RWPE1 (cell line): ENCODE results near the gene MED12L.
A peak's percentile ranks its signal among the peaks of the same experiment; 100 is the strongest.

Source experiments
- CTCF ChIA-PET: fragments of 350-600 bp; sonication (Branson Sonifier 250); formaldehyde crosslinking; extraction: SDS; loops from one replicate; lab custom pipeline; 2021; lab: Yijun Ruan, JAX
- POLR2A ChIA-PET: fragments of 400-600 bp; formaldehyde crosslinking; extraction: SDS; loops from one replicate; lab custom pipeline; 2020; ENCODE audit warnings: antibody characterized with exemption; ENCODE audit not compliant: low non-redundant PET; lab: Yijun Ruan, JAX
- DNase-seq: peaks from one replicate; pipeline ENCODE4 v3.0.0; 2012; ENCODE audit warnings: low spot score
- H3K27ac ChIP-seq: fragments of 450-650 bp; 2 replicates; pipeline ENCODE4 v1.5.1; 2017
- TF ChIP-seq, protein P1 (sequence below): fragments of 450-650 bp; conservative IDR thresholded peaks from 2 replicates; pipeline ENCODE4 v1.5.1; 2017; ENCODE audit warnings: low read depth, mild to moderate bottlenecking

Gene MED12L

DNA sequence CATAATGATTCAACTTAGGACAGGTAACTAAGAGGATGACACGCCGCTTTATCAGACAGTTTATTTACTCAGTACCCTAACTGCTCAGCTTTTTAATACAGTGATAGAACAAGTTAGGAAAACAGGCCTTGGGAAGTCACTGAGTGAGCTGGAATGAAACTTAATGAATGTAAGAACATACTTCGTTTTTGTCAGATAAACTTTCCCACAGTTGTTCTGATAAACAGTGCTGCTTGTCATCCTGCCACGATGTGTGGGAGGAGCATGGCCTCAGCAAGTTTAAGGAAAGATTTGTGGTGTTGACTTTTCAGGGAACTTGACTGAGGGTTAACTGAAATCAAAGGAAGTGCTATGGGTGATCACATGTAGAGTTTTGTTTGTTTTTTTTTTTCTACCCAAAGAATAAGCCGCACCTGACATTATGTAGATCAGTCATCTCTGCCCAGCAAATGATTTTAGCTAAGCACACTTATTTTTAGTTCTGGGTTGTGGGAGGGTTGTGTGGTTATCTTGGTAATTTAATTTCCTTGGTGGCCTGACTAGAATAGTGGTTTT lies 198.5 kb downstream of the MED12L start:
- CTCF ChIA-PET = interaction anchor here (0.7 to 1.0 kb wide), 2 partner anchors 128 to 494 kb away, joined by 4 to 5 read pairs; no protein-coding TSS in a partner anchor
- POLR2A ChIA-PET = no interaction called here
- no peak for DNase-seq
- H3K27ac ChIP-seq = no peak overlapping the region
- TF ChIP-seq, protein P1, sequence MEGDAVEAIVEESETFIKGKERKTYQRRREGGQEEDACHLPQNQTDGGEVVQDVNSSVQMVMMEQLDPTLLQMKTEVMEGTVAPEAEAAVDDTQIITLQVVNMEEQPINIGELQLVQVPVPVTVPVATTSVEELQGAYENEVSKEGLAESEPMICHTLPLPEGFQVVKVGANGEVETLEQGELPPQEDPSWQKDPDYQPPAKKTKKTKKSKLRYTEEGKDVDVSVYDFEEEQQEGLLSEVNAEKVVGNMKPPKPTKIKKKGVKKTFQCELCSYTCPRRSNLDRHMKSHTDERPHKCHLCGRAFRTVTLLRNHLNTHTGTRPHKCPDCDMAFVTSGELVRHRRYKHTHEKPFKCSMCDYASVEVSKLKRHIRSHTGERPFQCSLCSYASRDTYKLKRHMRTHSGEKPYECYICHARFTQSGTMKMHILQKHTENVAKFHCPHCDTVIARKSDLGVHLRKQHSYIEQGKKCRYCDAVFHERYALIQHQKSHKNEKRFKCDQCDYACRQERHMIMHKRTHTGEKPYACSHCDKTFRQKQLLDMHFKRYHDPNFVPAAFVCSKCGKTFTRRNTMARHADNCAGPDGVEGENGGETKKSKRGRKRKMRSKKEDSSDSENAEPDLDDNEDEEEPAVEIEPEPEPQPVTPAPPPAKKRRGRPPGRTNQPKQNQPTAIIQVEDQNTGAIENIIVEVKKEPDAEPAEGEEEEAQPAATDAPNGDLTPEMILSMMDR = no peak

DNA sequence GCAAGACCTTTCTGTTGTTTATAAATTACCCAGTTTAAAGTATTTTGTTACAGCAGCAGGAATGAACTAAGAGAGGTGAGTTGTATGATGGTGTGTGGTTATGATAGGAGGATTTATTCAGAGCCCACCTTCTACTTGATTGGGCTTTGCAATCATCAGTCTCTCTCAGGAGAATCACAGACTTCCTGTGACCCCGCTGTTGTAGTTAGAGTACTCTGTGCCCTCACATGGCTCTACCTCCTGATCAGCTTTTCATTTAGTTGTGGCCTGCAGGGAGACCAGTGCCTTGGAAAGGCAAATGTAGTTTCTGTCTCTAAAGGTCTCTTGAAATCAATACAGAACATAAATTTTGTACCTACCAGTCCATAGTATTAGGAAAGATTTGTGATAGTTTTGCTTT lies 200.5 kb downstream of the MED12L start:
- ChIA-PET POLR2A (no interaction called here), CTCF (interaction anchor here (0.5 to 1.6 kb wide), 4 partner anchors 9 to 118 kb away, joined by 4 to 6 read pairs (median 4); no protein-coding TSS in a partner anchor)
- no peak for DNase-seq
- H3K27ac ChIP-seq = no peak overlapping the region
- TF ChIP-seq, protein P1 = no peak

DNA sequence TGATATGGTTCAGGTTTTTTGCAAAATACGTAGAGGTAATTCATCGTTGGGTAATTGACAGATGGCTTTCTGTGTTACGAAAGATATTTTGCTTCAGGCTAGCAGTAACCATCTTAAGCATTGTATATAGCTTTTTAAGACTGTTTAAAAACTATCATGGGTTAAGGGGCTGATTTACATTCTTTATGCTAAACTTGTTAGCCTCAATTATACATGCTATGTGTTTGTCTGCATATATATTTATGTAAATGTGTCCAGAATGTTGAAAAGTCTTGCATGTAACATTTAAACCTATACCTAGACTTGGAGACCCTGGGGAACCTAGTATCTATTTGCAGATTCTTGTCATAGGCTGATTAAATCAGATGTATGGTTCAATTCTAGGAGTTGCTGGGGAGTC lies 204.0 kb downstream of the MED12L start:
- POLR2A ChIA-PET = no interaction called here
- TF ChIP-seq, protein P1 = no peak
- no peak for DNase-seq
- CTCF ChIA-PET = interaction anchor here (0.6 to 0.7 kb wide), 2 partner anchors 121 to 548 kb away, joined by 3 to 4 read pairs; no protein-coding TSS in a partner anchor
- no peak overlapping the region for H3K27ac ChIP-seq

DNA sequence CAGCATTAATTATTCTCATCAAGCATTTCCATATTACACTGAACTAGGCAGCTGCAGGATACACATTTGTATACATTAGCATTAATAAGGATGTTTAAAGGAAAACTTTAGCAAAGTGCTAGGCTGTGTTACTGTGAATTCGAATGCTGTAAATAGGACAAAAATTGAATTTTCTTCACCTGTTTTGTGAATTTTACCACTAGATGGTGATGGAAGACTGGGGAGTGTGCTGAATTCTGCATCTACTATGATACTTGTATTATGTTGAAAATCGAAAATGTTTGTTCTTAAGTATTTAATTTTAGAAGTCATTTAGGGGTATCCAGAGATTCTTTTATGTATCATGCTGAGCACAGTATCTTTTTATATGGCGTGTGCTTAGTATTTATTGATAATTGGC lies 205.2 kb downstream of the MED12L start:
- peak; percentile 46 for DNase-seq
- ChIA-PET POLR2A (no interaction called here), CTCF (interaction anchor here (0.7 to 0.9 kb wide), 2 partner anchors 38 to 140 kb away, joined by 4 read pairs; no protein-coding TSS in a partner anchor)
- H3K27ac ChIP-seq = no peak overlapping the region
- TF ChIP-seq, protein P1 = peak; percentile 71

DNA sequence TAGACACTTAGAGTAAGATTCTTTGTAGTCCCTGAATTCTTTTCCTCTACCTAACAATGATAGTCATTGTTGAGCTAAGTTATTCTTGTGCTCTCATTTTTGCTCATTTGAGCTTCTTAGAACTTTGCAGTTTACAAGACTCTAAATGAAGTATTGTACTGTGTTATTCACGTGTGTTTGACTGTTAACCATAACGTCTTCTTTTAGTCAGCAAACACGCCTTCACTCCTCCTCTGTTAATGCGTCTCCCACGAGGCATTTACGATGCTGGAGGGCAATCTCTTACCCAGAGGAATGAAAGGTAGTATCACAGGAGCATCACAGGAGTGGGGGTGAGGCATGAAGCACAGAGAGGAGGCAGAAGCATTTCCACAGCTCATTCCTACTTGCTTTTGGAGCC lies 207.7 kb downstream of the MED12L start:
- TF ChIP-seq, protein P1 = no peak
- no peak for DNase-seq
- ChIA-PET CTCF (interaction anchor here (0.6 kb wide), 1 partner anchor 158 kb away, joined by 3 read pairs; no protein-coding TSS in a partner anchor), POLR2A (no interaction called here)
- H3K27ac ChIP-seq = no peak overlapping the region

DNA sequence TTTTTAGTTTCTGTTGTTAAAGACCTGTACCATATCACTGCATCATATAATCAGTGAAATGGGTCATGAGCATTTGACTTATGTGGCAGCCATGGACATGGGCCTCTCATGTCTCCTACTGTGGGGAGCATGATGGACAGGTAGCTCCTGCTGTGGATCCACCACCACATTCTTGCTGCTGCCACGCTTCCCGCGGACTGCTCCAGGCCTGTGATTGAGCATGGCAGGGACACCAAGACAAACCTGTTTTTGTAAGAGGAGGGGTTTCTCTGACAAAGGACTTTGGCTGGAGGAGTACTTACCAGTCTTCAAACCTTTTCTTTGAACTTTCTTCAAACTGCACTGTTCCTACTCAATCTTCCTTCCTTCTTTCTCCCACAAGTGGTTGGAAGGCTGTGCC lies 210.8 kb downstream of the MED12L start:
- ChIA-PET POLR2A (no interaction called here), CTCF (no interaction called here)
- no peak overlapping the region for H3K27ac ChIP-seq
- DNase-seq = no peak
- TF ChIP-seq, protein P1 = no peak
